ENCODE measurements around the gene OLIG1. TPM values are rescaled to one million over a fixed set of nuclear protein-coding genes. Genes with fewer than 3 reads are reported as not detected.

The OLIG1 gene
- total RNA-seq, 1 experiment from 2014 or later = not detected

DNA sequence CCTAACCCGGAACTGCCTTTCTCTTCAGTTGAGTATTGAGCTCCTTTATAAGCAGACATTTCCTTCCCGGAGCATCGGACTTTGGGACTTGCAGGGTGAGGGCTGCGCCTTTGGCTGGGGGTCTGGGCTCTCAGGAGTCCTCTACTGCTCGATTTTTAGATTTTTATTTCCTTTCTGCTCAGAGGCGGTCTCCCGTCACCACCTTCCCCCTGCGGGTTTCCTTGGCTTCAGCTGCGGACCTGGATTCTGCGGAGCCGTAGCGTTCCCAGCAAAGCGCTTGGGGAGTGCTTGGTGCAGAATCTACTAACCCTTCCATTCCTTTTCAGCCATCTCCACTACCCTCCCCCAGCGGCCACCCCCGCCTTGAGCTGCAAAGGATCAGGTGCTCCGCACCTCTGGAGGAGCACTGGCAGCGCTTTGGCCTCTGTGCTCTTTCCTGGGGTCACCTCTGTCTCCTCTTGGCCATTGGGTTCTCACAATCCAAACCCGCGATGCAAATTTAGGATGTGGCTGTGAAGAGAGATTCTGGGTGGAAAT lies 40.5 kb upstream of the OLIG1 start:
- intact Hi-C loops (cut with micrococcal nuclease; ENCODE audit: unreplicated experiment) = no loop called here
- H3K27ac ChIP-seq = no peak overlapping the region
- BruUV-seq (replicated peaks) = no TSS peak
- no peaks in the 10 kb centered on the region for H3K36me3 ChIP-seq (ENCODE audit: low read depth)
- no peaks in the 10 kb centered on the region for H3K9me2 ChIP-seq (ENCODE audit: insufficient read depth)
- CTCF ChIA-PET = no interaction called here
- H3K4me1 ChIP-seq (replicated peaks; ENCODE audit: insufficient read depth) = no peaks in the 10 kb centered on the region
- no peak overlapping the region for H3K4me3 ChIP-seq
- H4K20me1 ChIP-seq (ENCODE audit: insufficient read depth) = no peaks in the 10 kb centered on the region
- H3K9me3 ChIP-seq (ENCODE audit: insufficient read depth, low read depth) = no peaks in the 10 kb centered on the region
- DNase-seq = no peak
- no peak overlapping the region for H3K4me2 ChIP-seq
- POLR2A ChIA-PET (ENCODE audit: unreplicated experiment) = no interaction called here
- H3F3A ChIP-seq (ENCODE audit: insufficient read depth, low read depth) = no peaks in the 10 kb centered on the region
- no peaks in the 10 kb centered on the region for H3K79me2 ChIP-seq (ENCODE audit: low read depth)
- no peak for TF ChIP-seq EZH2 (IDR thresholded peaks at IDR 0.05; ENCODE audit: low read depth)
- TF ChIP-seq, protein P1, sequence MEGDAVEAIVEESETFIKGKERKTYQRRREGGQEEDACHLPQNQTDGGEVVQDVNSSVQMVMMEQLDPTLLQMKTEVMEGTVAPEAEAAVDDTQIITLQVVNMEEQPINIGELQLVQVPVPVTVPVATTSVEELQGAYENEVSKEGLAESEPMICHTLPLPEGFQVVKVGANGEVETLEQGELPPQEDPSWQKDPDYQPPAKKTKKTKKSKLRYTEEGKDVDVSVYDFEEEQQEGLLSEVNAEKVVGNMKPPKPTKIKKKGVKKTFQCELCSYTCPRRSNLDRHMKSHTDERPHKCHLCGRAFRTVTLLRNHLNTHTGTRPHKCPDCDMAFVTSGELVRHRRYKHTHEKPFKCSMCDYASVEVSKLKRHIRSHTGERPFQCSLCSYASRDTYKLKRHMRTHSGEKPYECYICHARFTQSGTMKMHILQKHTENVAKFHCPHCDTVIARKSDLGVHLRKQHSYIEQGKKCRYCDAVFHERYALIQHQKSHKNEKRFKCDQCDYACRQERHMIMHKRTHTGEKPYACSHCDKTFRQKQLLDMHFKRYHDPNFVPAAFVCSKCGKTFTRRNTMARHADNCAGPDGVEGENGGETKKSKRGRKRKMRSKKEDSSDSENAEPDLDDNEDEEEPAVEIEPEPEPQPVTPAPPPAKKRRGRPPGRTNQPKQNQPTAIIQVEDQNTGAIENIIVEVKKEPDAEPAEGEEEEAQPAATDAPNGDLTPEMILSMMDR (conservative IDR thresholded peaks at IDR 0.05) = no peak
- H3K27me3 ChIP-seq (ENCODE audit: insufficient read depth, low read depth) = peaks cover 63% of the 10 kb centered on the region
- H2AFZ ChIP-seq = no peak overlapping the region

DNA sequence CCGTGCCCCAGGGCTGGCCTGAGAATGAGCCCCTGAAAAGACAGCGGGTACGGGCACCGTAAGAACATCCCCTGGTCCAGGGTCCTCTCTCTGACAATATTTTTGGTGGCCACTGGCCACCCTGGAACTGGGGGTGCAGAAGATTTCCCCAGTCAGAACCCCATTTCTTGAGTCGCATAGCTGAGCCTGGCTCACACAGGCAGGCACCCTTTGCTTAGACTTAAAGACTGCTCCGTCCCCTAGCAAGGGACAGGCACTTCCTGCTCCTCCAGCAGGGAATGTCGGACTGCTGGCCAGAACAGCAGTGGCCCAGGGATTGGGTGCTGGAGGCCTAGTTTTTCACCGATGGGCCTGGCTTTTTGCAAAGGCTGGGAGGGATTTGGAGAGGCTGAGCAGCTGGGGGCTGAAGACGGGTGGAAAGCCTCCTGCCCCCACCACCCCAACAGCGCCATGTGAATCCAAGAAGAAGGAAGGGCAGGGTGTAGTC lies 39.9 kb upstream of the OLIG1 start:
- H3K9me2 ChIP-seq (ENCODE audit: insufficient read depth) = no peaks in the 10 kb centered on the region
- TF ChIP-seq, protein P1 (conservative IDR thresholded peaks at IDR 0.05) = no peak
- TF ChIP-seq EZH2 (IDR thresholded peaks at IDR 0.05; ENCODE audit: low read depth) = no peak
- no peak overlapping the region for H2AFZ ChIP-seq
- intact Hi-C loops (cut with micrococcal nuclease; ENCODE audit: unreplicated experiment) = no loop called here
- ChIA-PET POLR2A (ENCODE audit: unreplicated experiment) (no interaction called here), CTCF (no interaction called here)
- H3K4me1 ChIP-seq (replicated peaks; ENCODE audit: insufficient read depth) = no peaks in the 10 kb centered on the region
- no peaks in the 10 kb centered on the region for H3K79me2 ChIP-seq (ENCODE audit: low read depth)
- H3K27ac ChIP-seq = no peak overlapping the region
- H3F3A ChIP-seq (ENCODE audit: insufficient read depth, low read depth) = no peaks in the 10 kb centered on the region
- H3K4me3 ChIP-seq = no peak overlapping the region
- no peak for DNase-seq
- no peaks in the 10 kb centered on the region for H3K36me3 ChIP-seq (ENCODE audit: low read depth)
- no peaks in the 10 kb centered on the region for H4K20me1 ChIP-seq (ENCODE audit: insufficient read depth)
- no peaks in the 10 kb centered on the region for H3K9me3 ChIP-seq (ENCODE audit: insufficient read depth, low read depth)
- H3K27me3 ChIP-seq (ENCODE audit: insufficient read depth, low read depth) = peaks cover 63% of the 10 kb centered on the region
- no TSS peak for BruUV-seq (replicated peaks)
- no peak overlapping the region for H3K4me2 ChIP-seq

DNA sequence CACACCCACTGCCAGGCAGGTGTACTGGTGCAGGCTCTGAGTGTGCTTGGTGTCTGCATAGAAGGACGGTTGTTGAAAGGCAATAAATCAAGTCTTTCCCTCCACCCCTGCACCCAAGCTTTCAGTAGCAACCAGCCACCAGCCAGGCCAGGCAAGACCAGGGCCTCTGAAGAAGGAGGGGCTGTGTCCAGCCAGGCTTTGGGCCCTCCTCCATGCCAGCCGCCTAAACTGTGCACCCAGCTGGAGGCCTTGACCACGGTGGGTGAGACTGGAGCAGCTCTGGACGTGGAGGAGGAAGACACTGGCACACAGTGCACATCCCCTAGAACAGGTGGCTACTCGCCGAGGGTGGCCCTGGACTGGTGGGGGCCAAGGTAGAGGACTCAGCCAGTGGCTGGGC lies 39.3 kb upstream of the OLIG1 start:
- H3K36me3 ChIP-seq (ENCODE audit: low read depth) = no peaks in the 10 kb centered on the region
- ChIA-PET POLR2A (ENCODE audit: unreplicated experiment) (no interaction called here), CTCF (no interaction called here)
- no peak overlapping the region for H3K4me2 ChIP-seq
- peaks cover 61% of the 10 kb centered on the region for H3K27me3 ChIP-seq (ENCODE audit: insufficient read depth, low read depth)
- BruUV-seq (replicated peaks) = no TSS peak
- H4K20me1 ChIP-seq (ENCODE audit: insufficient read depth) = no peaks in the 10 kb centered on the region
- no peaks in the 10 kb centered on the region for H3K79me2 ChIP-seq (ENCODE audit: low read depth)
- H3K9me3 ChIP-seq (ENCODE audit: insufficient read depth, low read depth) = no peaks in the 10 kb centered on the region
- TF ChIP-seq EZH2 (IDR thresholded peaks at IDR 0.05; ENCODE audit: low read depth) = no peak
- TF ChIP-seq, protein P1 (conservative IDR thresholded peaks at IDR 0.05) = no peak
- no peak for DNase-seq
- no peak overlapping the region for H3K27ac ChIP-seq
- H3K9me2 ChIP-seq (ENCODE audit: insufficient read depth) = no peaks in the 10 kb centered on the region
- H3K4me1 ChIP-seq (replicated peaks; ENCODE audit: insufficient read depth) = no peaks in the 10 kb centered on the region
- no peaks in the 10 kb centered on the region for H3F3A ChIP-seq (ENCODE audit: insufficient read depth, low read depth)
- H3K4me3 ChIP-seq = no peak overlapping the region
- intact Hi-C loops (cut with micrococcal nuclease; ENCODE audit: unreplicated experiment) = no loop called here
- no peak overlapping the region for H2AFZ ChIP-seq

Measured in PC-9 (cell line).